ENCODE measurements around the gene EXOC3L4.
A peak's percentile ranks its signal among the peaks of the same experiment; 100 is the strongest.

EXOC3L4 gene

DNA sequence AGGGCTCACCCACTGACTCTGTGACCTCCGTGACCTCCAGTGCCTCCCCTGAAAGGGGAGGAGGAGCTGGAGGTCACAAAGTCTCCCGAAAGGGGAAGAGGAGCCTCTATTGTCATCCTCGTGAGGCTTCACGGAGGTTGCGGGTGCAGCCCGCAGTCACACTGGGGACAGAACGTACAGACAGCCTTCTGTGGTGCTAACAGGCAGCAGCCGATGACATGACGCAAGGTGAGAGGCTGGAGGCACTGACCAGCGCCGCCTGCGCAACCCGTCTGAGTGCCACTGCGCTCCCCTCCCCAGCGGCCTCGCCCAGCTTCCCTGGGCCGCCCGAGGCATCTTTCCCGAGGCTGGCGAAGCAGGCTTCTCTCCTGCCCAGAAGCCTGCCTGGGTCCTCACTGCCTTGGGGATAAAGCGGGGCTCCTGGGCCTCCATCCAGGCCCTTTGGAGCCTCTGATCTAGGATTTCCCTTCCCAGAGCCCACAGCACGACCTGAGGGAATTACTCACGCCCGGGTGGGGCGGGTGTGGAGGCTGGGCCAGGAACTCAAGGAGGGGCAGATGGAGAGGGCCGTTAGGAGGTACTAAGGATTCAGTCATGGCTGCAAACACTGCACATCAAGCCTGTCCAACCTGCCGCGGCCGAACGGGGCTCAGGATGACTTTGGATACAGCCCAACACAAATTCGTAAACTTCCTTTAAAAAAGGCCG, 22.8 kb upstream of the EXOC3L4 start:
- DNase-seq: no peak

GRCh38 chr14:103072595-103073366, 21.7 kb upstream of the EXOC3L4 start:
- no peak for DNase-seq

GRCh38 chr14:103073367-103073875, 21.1 kb upstream of the EXOC3L4 start:
- no peak for DNase-seq

DNA sequence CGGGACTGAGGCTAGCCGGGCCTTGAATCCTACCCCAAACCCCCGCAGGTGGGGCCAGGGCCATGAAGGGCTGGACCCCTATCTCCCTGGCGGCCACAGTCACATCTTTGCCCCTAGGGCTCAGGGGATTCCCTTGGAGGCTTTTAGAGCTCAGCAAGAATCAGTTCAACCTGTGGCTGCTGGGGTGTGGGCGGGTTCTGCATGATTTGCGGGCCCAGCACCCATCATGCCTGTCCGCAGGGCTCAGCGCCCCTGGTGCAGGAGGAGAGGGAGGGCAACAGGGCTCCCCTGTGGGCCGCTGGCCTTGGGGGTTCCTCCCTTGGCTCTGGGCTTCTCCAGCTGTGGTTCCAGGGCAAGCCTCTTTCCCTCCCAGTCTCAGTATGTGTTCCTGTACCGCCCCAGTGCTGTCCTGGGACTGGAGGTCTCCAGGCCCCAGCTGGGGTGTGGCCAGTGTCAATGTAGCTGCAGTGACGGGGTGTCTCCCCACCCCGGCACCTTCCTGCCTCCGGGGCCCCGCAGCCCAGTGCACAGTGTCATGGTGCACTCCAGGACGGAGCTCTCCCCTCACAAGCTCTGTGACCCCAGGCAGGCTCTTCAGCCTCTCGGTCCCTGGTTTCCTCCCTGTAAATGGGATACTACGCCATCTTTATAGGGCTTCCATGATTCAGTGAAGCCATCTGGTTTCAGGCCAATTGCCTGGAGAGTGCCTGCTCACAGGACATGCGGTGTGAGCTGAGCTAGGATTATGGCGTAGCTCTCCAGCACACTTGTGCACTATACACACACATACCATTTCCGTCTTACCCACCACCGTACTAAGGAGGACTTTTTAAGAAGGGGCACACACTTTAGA, 20.4 kb upstream of the EXOC3L4 start:
- no peak for DNase-seq

DNA sequence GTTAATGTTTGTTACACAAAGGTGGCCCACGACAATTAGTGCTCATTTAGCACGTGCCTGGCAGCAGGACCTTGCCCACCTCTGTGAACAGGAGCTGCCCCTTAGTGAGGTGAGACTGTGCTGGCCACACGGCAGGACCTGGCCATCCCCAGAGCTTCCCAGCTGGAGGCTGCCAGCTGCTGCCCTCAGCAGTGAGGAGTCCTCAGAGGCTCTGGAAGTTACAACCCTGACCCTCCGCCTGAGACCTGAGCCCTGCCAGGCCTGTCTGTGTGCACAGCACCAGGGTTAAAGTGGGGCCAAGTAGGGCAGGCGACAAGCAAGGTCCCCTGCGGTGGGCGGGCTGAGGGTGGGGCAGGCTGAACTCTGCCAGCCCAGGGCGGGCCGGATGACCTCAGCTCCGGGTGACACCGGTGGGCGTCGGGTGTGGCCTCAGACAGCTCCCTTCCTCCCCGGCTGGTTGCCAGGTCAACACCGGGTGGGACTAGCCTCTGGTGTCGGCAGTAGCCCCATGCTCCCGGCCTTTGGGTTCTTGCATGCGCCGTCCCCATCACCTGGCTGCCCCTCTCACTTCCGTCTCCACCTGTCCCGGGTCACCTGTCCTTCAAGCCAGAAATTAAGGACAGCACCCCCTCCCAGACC, 19.7 kb upstream of the EXOC3L4 start:
- DNase-seq: peak; percentile 18

DNA sequence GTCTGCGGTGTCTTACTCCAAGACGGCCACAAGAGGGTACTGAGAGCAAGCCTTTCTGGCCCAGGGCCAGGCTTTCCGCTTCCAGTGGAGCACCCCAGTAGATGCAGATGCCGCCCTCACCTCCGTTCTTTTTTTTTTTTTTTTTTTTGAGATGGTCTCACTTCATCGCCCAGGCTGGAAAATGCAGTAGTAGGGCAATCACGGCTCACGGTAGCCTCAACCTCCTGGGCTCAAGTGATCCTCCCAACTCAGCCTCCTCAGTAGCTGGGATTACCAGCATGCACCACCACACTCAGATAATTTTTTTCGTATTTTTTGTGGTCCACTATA, 16.1 kb upstream of the EXOC3L4 start:
- DNase-seq: peak; percentile 84

DNA sequence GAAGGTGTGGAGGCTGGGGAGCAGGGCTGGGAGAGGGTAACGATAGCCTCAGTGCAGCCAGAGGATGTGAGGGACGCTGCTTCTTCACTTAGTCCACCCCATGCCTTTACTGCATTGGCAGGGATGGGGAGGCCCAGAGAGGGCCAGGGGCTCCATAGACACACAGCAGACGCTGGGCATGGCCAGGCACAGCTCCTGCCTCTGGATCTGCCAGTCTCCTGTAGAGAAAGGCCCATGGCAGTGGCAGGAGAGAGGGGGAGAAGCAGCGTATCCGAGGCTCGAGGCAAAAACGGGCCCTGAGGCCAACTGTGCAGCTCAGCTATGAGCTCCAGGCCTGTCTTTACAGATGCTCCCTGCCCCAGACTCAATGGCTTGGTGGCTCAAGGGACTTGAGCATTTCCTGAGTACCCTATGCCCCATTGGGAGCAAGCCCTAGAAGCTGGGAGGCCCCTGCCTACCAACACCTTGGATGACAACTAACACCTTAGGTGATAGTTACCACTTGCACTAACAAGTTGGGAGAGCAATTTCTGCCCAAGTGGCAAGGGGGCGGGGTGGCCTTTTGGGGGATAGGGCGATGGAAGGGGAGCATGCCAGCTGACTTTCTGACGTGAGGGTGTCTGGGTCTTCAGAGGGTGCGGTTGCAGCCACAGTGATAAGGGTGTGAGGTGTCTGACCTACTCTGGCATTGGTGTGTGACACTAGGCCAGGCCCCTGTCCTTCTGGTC, 15.5 kb upstream of the EXOC3L4 start:
- DNase-seq: no peak

DNA sequence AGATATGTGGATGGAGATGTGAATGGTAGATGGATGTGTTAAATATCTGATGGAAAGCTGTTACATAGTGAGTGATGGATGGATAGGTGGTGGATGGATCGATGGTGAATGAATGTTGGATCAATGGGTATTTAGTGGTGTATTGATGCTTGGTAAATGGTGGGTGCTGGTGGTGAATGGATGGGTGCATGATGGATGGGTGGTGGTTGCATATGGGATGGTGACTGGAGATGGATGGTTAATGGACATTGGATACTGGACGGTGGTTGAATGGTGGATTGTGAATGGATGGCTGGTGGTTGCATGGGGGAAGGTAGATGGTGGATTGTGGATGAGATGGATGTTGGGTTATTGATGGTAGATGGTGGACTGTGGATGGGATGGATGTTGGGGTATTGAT, 12.6 kb upstream of the EXOC3L4 start:
- no peak for DNase-seq

DNA sequence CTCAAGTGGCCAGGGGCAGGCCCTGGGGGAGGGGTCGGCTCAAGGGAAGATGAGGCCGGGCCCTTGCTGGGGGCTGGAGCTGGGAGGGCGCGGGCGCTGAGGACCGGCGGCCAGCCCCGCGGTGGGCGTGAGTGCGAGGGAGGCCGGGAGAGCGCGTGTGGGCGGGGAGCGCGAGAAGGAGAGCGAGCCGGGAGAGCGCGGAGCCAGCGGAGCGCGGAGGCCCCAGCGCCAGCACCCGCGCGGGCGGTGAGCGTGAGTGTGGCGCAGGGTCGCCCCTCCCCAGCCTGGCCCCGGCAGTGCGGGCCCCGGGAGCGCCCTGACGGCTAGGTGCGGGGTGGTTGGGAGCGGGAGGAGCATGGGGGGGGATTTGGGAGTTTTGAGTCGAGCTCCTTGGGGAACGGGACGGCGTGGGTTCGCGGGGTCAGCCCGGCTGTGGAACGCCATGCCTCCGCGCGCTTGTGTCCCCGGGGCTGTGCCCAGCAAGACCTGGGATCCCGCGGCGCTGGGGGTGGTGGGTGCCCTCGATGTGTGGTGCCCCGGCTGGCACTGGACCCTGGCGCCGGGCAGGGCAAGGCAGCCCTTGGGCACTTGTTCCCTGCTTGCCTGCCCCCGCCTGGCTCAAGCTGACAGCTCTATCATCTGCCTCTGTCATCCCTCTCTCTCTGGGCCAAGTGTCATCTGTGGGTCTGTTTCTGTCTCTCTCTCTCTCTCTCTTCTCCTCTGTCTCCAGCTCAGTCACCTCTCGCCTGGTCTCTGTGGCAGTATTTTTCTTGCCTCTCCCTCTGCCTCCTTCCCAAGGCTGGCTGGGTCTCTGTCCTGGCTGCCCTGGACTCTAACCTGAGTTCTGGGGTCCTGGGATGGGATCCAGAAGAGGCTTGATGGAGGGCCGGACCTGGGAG, 10.3 kb upstream of the EXOC3L4 start, which contains the start of gene LBHD2:
Gene LBHD2, plus strand, starts transcription at position 190 of the 899 bp plus-strand sequence. CDS start 1,803 bp downstream, outside the sequence.
- DNase-seq: no peak

DNA sequence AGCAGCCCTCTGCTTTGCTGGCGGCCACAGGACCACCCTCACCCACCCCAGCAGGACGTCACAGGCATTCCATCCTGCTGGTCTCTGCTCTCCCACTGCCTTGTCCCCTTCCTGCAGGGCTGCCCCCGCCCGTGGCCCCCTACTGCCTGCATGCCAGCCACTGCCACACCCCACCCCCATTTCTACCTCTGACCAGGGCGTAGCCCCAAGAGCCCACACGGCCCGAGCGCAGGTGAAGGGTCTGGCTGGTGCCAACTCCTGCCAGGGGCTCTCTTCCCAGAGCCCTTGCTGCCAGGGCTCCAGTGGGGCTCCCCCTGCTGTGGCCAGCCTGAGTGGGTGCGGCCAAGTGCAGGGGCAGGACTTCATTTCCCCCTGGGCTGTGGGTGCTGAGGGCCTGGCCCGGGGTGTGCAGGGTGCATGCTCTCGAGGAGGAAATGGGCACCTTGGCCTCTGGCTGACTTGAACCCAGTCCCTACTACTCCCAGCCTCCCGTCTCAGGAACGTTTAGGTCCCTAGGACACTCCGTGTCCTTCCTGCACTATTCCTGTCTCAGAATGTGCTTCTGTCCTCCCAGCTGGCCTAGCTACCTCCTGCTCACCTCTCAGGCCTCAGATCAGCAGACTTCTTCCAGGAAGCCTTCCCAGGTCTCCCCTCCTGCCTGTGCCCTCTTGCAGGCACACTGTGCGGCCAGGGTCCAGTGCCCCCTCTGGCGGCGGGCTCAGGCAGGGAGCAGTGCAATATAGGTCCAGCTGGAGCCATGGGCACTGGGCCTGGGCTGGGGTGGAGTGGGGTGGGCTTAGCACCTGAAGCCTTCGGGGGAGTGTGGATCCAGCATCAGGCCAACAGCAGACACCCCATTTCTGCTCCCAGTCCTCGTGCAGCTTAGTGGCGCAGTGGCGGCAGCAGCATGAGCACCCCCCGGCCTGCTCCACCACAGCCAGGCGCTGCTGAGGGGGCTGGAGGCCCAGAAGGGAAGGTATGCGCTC, 9.1 kb upstream of the EXOC3L4 start:
- DNase-seq: no peak

DNA sequence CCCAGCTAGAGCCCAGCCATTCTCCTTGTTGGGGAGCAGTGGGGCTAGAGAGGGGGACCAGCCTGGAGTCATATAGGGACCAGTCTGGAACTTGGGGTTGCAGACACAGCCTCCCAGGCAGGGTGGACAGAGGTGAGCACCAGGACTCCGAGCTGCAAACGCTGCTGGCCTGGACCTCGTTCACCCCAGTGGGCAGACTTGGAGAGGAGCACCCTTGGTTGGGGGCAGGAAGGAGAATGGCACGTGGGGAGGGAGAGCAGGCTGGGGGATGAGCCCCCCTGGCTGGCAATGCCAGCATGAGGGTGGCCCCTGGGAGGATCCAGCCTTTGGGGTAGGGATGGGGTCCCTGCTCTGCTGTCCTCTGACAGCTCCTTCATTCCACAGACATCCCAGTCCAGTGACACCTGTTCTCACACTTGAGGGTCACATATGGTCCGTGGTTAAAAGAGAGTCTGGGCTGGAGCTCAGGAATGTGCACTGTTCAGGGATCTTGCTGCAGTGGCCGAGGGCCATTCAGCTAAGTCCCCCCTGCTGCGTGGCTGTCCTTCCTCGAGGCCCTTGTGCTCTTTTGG, 7.7 kb upstream of the EXOC3L4 start:
- DNase-seq: no peak

DNA sequence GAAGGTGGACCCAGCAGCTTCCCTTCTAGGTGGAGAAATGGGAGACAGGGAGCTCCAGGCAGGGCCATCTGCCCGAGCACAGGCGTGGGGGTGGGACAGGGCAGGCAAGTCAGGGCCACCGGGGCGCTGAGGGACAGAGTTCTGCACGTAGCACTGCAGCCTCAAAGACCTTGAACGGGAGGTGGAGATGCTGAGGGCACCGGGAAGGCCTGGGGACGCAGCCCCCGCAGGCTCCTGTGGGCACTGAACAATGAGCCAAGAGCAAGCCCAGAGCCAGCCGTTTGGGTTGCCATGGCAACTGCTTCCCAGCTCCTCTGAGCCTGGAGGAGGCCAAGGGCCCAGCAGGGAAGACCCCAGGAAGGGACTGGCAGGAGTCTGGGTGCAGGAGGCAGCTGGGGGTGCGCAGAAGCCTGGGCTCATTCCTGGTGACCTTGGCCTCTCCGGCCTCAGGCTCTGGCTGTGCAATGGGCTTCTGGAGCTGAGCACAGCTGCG, 7.1 kb upstream of the EXOC3L4 start:
- no peak for DNase-seq

GRCh38 chr14:103088921-103089320, 5.6 kb upstream of the EXOC3L4 start:
- no peak for DNase-seq

DNA sequence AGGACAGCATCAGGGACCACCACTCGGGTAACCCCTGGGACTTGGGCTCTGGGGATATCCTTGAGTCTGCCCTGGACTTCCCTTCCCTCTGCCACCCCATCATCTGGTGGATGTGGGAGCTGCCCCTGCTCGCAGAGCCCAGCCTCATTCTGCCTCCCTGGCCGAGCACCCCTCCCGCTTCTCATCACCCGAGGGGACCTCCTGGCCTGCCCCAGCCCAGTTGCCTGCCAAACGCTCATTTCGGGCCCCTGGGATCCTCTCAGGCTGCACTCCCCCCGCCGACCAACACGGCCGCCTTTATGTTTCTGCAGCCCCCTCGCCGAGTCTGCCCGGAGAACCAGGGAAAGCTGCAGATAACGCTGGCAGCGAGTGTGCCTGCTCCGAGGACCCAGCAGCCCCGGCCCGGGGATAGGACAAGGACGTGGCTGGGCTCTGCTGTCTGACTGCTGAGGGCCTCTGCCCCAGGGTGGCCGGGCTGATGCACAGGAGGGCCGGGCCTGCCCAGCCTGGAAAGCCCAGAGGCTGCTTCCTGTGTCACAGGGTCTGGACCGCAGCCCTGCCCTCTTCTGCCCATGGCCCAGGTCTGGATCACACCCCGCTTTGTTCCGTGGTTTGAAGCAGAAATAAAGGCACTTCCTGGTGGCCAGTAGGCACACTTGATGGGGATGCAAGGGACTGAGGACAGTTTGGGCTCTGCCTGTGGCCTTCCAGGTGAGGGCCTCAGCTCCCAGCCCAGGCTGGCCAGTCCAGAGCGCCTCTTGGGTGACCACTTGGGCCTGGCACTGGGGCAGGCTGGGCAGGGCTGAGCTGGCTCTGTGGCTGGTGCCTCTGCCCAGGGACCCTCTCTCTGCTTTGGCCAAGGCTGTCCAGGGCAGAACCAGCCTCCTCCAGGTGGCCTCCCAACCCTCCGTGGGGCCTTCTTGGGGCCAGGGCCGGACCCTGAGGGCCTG, 4.9 kb upstream of the EXOC3L4 start:
- DNase-seq: no peak

DNA sequence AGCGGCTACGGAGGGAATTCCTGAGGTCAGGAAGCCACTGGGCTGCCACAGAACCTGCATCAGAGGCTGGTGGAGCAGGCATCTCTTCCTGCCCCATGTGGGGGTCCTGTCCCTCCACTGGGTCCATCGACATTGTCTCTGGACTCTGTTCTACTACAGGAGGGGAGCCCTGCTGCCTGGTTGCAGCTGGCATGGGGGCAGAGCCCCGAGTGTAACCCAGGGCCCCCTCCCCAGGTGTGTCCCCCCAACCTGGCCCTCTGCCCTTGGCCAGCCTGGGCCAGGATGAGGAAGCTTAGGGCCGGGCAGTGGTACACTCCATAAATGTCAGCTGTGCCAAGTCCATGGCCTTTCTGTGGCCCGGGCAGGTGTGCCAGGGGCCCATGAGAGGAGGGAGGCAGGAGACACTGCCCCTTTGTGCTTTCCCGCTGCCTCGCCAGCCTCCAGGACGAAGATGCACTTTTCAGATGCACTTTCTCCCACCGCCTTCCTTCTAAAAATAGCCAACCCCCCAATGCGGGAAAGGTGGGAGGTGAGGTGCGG, 4.0 kb upstream of the EXOC3L4 start:
- DNase-seq: no peak

DNA sequence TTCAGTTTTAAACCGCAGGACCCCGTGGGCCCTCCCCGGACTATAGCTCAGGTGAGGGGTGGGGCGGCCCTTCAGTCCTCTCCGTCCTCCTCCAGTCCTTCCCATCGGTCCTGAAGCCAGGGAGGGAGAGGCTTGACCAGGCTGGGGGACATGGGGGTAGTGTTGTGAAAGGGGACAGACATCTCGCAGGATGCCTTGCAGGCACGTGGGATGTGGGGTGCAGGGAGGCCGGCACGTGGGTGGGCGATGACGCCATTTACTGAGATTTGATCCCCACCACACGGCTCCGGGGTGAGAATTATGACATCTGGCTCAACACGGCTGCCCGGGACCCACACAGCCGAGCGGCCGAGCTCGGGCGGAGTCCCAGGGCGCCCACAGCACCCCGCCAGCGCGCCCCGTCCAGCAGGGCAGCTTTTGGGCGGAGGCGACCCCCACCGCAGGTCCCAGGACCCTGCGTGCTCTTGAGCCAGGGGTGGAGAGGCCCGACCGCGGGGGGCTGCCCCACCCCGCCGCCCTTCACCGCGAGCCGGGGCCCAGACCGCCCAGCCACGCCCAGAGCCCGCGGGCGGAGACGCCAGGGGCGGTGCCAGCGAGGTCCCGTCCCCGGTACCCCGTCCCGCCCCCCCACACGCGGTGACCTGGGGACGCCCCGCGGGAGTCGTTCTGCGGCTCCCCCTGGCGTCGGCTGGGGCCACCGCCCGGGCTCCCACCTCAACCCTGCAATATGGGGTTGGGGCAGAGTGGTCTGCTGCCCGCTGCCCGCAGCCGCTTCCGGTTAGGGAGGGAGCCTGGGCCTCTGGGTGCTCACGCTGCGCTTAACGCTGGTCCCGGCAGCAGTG, 3.3 kb upstream of the EXOC3L4 start:
- DNase-seq: peak; percentile 84

DNA sequence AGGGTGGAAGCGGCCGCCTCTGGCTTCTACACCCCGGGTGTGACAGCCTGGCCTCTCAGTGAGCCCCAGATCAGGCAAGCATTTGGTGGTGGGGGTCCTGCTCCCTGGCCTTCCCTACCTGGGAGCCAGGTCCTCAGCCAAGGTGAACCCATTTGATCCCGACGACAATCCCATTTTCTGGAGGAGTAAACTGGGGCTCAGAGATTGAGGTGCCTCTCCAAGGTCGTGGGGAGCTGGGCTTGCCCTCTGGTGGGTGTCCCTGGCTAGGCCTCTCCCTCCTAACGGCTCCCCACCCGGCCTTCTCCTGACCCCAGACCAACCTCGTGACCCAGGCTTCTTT, 2.7 kb upstream of the EXOC3L4 start:
- DNase-seq: no peak

All from CD4-positive, alpha-beta T cell treated with Interleukin-17A for 4 hours (primary cell).